ENCODE results near the gene FGD6.
"Not testable (repeated sequence)": the region's sequence is repeated elsewhere in the genome, so short reads cannot be mapped to it uniquely, and the experiment has no call there.

FGD6 gene

DNA sequence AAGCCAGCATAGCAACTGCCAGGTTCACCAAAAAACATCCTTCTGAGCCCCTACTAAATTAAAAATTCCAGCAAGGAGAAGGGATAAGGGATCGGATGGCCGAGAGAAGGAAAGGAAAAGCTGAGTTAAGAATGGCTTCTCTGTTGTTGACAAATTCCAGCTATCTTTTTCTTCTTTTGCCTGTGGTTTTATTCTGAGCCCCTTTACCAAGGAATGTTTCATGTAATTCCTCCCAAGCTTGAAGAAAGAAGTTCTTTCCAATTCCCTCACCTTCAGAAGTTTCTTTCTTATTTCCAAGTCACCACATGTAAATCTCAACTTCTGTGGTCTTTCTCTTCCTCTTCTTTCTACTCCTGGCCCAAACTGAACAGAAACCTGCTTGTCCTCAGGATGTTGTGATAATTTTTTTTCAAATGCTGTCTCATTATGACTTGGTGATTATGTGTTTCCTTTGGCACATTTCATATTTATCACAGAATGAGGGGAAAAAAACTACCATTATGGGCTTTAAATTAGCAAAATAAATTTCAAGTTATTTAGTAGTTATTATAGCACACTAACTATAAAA lies 40.0 kb downstream of the FGD6 start:
- no peak for DNase-seq

DNA sequence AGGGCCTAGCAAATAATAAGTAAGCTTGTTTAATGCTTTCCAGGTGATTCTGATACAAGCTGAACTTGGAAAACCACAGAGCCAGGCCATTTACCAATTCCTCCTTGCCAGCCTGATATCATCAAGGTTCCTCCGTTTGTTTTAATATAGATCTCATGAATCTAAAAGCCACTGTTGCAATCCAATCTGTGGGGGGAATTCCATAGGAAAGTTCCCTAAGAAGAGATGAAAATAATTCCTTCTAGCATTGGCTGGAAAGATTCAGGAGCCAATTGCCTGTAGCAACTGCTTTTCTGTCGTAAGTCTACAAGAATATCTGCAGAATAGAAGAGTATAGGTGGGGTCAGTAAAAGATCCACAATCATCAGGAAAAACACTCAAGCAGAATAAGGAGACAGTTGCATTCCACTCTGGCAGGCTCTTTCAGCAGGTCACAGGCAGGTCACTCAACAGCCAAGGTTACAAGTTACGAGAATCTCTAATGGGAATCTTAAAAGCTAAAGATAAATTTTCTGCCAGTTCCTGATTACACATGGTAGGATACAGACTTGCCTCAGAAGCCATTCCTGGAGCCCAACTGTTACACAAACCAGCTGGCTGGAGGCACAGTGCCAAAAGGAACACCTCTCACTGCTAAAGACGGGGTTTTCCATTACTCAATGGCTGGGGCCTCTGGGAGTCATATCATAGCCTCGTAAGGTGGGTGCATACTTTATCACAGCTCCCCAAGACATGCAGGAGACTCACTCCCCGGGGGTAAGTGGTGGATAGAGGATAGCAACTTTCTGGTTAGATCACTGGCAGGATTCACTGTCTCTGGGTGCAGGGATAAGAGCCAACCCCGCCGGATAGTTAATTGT lies 43.6 kb downstream of the FGD6 start:
- DNase-seq = peak; percentile 86

DNA sequence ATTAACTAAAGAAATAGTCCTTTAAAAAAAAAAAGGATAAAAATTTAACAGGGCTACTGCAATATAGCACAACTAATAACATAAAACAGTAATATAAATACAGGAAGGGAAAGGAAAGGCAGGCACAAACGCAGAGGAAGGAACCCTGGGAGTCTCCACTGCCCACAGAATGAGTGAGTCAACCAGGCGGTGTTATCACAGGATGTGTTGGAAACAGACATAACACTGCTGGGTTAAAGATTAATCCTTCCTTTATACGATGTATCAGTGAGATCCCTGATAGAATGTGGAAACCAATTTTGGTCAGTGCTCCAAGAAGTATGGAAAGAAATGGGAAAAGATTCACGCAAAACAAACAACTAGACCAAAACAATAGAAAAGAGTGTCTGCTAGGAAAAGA lies 47.9 kb downstream of the FGD6 start:
- peak; percentile 65 for DNase-seq

DNA sequence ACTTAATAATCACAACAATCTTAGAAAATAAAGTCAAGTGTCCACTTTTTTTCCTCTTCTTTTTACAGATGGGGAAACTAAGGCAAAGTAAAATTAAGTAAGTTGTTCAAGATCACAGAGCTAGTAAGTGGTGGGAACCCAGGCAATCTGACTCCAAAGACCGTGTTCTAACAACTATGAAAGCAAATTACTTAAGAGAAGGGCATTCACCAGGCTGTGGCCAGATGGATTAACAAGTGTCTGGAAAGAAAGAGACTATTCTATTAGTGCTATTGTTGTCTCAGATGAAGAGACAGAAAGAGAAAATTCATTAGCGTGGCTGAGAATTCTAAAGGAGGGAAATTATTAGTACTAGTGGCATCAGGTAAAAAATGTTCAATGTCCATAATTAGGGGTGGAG lies 48.5 kb downstream of the FGD6 start:
- no peak for DNase-seq

DNA sequence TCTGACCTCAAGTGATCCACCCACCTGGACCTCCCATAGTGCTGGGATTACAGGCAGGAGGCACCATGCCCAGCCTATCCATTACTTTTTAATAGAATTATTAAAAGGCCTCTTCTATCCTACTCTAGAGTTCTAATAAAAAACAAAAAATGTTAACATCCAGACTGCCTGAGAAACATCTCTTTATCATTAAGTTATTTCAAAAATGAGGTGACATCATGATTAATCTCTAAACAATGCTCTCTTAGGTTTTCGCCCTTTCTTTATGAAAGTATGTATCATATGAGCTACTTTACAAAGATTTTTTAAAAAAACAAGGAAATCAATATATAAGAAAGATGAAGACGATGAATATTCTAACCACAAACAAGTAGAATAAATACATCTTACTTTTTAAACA lies 52.6 kb downstream of the FGD6 start:
- DNase-seq = peak; percentile 43

DNA sequence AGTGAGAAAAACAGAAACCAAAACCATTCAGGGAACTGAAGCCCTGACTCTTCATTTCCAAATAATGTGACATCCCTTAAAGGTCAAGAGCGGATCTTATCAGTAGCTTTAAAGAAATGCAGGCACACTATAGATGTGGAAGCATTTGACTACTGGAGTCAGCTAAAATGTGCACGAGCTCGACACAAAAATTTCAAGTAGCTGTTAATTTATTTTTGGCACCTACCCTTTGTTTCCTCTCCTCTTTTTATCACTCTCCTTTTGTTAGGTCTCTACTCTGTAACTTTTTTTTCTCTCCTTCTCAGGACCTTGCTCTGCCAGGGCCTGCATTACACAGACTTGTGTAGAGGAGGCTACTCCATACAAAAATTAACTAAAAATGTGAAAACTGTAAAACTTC lies 58.3 kb downstream of the FGD6 start:
- DNase-seq = no peak

DNA sequence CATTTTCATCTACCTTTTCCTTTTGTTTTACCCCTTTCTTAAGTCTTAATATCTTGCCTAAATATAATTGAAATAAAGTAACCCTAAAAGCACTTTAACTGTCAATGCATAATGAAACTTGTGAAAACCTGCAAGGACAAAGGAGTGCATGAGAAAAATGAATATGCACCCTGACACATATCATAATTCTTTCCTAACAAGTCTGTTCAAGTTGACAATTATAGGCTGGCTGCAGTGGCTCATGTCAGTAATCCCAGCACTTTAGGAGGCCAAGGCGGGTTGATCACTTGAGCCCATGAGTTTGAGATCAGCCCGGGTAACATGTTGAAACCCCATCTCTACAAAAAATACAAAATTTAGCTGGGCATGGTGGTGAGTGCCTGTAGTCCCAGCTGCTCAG lies 65.4 kb downstream of the FGD6 start:
- no peak for DNase-seq

DNA sequence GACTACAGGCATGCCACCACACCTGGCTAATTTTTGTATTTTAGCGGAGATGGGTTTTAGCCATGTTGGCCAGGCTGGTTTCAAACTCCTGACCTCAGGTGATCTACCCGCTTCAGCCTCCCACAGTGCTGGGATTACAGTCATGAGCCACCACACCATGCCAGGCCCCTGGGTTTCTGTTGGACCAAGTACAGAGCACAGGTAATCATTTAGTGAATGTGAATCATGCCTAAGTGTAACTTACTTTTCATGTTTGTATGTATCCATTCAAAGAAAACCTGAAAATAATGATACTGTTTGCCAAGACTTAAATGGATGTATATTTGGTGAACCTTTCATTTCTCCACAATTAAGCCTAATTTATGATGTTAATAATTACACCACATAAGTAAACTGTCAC lies 65.9 kb downstream of the FGD6 start:
- DNase-seq = no peak

DNA sequence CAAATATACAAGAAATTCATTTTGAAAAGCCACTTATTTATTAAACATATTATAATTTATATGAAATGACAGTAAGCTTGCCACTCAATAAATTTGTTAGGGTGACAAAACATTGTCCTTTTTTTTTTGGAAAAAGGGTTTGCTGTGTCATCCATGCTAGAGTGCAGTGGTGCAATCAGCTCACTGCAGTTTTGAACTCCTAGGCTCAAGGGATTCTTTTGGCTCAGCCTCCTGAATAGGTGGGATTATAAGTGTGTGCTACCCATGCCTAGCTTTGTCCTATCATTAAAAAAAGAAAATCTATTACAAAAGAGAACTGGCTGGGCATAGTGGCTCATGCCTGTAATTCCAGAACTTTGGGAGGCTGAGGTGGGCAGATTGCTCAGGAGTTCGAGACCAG lies 66.8 kb downstream of the FGD6 start:
- DNase-seq = no peak

DNA sequence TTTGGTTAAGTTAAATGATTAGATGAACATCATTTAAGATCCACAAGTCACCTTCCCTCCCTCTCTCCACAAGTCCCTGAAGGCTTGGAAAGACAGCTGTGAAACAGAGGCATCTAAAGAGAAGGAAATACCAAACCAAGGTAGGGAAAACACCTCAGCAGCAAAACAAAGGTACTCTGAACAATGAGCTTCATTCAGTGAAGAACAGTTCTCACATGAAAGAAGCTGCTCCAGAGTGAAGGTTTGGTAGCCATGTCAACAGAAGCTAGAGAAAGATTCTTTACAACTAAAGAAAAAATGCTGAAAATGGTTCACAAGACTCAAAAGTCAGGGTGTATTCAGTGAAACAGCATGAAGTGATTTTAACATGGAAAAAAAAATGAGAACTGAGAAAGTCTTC lies 69.4 kb downstream of the FGD6 start:
- DNase-seq = no peak

DNA sequence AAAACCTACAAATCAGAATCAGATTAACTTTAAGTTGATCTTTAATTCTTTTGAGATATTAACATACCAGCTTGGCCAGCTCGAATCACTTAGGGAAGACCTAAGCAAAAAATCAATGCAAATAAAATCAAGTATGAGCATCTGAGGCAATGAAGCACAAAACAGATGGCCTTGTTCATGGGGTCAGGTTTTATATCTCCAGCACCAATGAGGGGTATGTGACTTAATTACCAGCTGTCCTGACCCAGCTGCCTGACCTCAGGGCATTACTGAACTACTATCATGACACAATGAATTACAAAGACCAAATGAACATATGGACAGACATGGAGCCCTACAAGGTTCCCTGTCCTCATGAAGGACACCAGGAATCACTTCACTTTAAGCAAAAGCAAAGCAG lies 70.5 kb downstream of the FGD6 start:
- DNase-seq = no peak

DNA sequence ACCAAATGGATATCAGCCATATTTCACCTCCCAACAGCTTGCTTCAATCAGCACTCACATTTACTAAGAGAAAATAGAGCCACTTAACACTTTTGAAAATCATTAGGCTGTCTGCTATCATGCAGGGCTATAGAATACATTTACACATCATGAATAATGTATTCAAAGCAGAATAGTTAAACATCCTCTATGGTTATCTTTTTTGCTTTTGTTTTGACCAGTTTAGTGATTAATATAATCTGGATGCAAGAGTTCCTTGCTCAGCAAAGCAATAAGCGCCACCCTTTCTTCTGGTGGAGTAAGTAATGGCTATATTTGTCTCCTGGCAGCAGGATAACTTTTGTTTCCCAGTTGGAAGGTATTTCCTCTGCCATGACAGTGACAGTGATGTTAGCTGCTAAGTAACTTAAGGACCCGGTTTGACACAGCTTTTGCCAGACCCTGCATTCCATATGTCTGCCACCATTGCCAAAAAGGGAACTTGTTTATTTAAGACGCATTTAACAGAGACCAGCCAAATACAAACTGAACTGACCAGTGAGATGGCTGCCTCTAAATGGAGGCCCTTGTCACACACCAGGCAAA lies 73.6 kb downstream of the FGD6 start:
- no peak for DNase-seq

DNA sequence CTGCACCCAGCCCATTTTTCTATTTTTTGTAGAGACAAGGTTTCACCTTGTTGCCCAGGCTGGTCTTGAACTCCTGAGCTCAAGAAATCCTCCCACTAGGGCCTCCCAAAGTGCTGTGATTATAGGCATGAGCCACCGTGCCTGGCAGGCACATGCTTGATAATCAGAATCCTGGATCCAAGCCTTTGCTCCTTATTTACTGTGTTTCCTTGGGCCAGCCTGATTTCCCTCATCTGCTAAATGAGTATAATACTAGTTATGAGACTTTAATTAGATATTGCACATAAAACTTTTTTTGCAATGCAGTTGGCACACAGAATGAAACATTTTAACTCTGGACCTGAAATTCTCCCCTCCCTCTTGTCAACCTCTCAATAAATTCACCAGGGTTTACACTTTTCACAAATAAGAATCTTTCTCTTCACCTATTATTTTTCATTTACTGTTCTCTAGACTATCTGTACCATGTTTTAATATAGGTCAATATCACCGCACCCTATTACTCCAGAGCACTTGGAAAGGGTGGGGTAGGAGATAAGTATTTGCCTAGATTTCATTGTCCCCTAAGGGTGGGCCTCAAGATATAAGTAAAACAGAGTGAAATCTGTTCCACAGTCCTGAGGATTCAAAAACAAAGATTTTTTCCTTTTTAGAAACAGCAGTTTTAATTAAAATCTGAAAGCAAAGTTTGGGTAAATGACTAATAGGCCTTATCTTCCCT lies 74.7 kb downstream of the FGD6 start:
- DNase-seq = no peak

DNA sequence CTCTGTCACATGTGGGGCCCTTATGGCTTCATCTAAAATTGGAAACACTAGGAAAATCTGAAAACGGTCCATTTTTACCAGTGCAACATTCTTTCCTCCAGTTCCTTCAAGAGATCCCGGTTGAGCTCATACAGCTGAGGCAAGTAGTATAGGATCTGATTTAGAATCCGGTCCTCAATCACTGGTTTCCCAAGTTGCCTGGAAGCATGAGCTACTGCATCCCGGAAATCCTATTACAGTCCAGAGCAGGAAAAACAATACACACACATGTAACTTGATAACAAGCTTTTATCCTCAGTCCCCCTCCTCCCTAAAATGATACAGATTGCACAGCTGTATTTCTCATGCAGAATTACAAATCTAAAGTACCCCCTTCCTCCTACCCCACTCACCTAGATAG lies 76.0 kb downstream of the FGD6 start:
- DNase-seq = no peak

DNA sequence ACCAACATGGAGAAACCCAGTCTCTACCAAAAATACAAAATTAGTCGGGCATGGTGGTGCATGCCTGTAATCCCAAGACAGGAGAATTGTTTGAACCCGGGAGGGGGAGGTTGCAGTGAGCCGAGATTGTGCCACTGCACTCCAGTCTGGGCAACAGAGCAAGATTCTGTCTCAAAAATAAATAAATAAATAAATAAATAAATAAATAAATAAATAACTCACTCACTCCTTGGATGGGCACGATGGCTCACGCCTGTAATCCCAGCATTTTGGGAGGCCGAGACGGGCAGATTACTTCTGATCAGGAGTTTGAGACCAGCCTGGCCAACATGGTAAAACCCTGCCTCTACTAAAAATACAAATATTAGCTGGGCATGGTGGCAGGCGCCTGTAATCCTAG lies 79.2 kb downstream of the FGD6 start:
- not testable (repeated sequence) for DNase-seq

DNA sequence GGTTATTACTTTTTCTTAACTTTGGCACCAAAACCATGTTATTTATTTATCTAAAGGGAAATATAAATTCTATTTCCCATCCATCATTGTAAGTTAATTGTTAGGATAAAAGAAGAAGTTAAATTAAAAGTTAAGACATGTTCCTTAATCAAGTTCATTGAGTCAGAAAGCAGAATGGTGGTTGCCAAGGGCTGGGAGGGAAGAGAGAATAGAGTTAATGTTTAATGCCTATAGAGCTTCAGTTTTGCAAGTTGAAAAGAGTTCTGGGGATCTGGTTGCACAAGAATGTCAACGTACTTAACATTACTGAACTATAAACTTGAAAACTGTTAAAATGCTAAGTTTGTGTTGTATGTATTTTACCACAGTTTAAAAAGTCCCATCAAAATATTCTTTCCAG lies 80.7 kb downstream of the FGD6 start:
- DNase-seq = no peak

DNA sequence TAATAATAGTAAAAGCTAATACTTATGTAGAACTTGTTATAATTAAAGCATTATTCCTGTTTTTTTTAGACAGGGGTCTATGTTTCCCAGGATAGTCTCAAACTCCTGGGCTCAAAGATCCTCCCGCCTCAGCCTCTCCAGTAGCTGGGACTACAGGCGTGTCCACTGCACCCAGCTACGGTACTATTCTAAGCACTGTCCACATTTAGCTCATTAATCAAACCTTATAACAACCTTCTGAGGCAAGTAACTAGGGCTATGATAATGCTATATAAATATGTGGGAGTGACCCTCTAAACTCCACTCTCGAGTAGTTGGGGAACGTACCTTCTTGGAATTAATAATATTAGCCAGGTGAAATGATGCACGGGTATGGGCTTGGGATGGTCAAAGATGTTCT lies 83.2 kb downstream of the FGD6 start:
- no peak for DNase-seq

DNA sequence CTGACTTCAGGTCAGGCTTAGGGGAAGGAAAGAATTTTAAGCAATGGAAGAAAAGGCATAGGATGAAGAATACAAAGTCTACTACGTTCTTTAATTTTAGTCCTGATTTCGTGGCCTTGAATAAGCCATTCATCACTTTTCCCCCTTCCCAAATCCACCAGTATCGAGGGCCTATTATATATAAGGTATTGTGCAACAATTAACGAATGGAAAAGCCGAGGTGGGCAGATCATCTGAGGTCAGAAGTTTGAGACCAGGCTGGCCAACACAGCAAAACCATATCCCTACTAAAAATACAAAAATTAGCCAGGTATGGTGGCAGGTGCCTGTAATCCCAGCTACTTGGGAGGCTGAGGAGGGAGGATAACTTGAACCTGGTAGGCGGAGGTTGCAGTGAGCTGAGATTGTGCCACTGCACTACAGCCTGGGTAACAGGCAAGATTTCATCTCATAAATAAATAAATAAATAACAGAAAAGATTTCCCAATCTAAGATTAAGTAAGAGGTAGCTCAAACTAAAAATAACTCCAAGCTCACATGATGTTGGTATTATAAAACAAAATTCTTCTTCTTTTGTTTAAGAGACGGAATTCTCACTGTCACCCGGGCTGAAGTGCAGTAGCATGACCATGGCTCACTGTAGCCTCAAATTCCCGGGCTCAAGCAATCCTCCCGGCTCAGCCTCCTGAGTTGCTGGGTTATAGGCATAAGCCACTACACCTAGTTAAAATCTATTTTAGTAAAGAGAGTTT lies 85.5 kb downstream of the FGD6 start:
- DNase-seq = no peak

DNA sequence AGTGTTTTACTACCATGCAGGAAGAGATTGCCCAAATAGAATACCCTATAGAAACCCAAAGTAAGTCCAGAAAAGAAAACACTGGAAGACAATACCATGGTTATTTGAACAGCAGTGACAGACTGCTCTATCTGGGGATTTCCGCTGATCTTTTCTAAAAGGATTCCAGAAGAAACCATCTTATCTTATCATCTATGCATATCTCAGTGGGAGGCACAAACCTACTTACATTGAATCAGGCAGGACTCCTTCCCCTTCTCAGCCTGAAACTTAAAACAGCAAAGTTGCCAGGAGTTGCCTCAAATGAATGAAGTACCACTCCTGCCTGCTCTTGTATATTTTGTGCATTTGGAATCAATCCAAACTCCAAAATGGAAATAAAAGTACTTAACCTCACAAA lies 87.2 kb downstream of the FGD6 start:
- no peak for DNase-seq

DNA sequence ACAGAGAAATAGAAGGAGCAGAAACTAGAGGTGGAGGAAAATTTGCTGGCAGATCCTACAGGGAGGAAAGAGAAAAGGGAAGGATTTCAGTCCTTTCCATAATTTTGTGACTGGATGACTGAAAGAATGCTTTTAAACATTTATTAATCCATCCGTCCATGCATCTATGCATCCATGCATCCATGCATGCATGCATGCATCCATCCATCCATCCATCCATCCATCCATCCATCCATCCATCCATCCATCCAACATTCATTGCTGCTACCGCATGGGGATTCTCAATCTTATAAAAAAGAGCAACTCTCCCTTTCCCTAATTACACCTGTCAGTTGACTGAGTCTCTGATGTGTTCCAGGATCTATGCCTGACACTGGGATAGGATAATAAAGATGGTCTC lies 88.2 kb downstream of the FGD6 start:
- DNase-seq = no peak

DNA sequence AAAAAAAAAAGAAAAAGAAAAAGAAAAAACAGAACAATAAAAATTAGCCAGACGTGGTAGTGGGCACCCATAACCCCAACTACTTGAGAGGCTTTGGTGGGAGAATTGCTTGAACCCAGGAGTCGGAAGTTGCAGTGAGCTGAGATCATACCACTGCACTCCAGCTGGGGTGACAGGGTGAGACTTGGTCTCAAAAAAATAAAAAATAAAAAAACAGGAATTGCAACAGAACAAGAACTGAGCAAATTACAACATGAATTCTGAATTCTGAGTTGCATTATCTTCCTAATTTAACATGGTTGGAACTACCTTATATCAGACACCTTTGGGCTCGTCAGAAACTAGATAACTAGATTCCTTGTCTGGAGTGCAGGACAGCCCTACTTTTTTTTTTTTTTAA lies 90.5 kb downstream of the FGD6 start:
- no peak for DNase-seq

DNA sequence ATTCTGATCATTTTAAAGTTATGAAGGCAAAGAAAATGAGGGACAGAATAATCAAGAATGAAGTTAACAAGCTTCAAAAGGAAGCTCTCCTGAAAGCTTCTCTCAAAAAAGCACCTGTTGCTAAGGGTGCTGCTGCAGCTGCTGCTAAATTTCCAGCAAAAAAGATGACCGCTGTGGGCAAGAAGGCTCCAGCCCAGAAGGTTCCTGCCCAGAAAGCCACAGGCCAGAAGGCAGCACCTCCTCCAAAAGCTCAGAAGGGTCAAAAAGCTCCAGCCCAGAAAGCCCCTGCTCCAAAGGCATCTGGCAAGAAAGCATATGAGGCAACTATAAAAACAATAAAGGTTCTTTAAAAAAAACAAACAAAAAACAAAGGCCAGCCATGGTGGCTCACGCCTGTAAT lies 91.2 kb downstream of the FGD6 start:
- DNase-seq = no peak

DNA sequence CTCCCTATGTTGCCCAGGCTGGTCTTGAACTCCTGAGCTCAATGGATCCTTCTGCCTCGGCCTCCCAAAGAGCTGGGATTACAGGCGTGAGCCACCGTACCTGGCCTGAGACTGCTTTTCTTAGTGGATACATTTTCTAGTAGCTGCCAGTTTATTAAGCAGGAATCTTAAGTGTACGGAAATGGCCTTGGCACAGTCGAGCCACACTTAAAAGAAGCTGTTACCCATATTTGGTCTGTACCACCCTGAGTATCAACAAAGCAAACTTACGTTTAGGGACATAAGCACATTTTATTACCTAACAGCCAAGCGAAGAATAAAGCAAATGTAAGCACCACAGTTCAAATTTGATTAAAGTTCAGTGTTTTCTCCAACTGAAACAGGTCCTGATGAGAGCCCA lies 93.2 kb downstream of the FGD6 start:
- DNase-seq = no peak

All from fibroblast of skin of abdomen (primary cell).